IPS-NIHi7 (cell line): Measurements from ENCODE around the gene HSPE1.
"Not testable (repeated sequence)": the region's sequence is repeated elsewhere in the genome, so short reads cannot be mapped to it uniquely, and the experiment has no call there.

ENCODE experiments used
- DNase-seq: peaks from one replicate; pipeline ENCODE4 v3.0.0; 2012; ENCODE audit warnings: mixed read lengths; ENCODE audit errors: extremely low spot score

Gene HSPE1

GRCh38 chr2:197498235-197498936 is 1.8 kb upstream of the HSPE1 start:
- no peak for DNase-seq

- peak; percentile 50 for DNase-seq
These were observed 1.1 kb upstream of the HSPE1 start for GRCh38 chr2:197498937-197499593.

GRCh38 chr2:197500503-197501131 is 438 bp downstream of the HSPE1 start:
- DNase-seq, result no peak

GRCh38 chr2:197502201-197502600 is 2.0 kb downstream of the HSPE1 start:
- DNase-seq, result no peak

- no peak for DNase-seq
These were observed 2.5 kb downstream of the HSPE1 start for GRCh38 chr2:197502685-197503084.

- no peak for DNase-seq
These were observed 3.8 kb downstream of the HSPE1 start for GRCh38 chr2:197504000-197504399.

GRCh38 chr2:197504512-197504911 is 4.3 kb downstream of the HSPE1 start:
- no peak for DNase-seq

- DNase-seq, result no peak
These were observed 6.5 kb downstream of the HSPE1 start for GRCh38 chr2:197506658-197507057.

GRCh38 chr2:197513915-197514314 is 13.7 kb downstream of the HSPE1 start:
- DNase-seq, result no peak

GRCh38 chr2:197514754-197515153 is 14.6 kb downstream of the HSPE1 start:
- DNase-seq, result no peak

- DNase-seq, result no peak
These were observed 15.1 kb downstream of the HSPE1 start for GRCh38 chr2:197515315-197515738.

- DNase-seq, result peak; percentile 96
These were observed 15.7 kb downstream of the HSPE1 start, which contains the start of gene MOB4 for GRCh38 chr2:197515739-197516392. Gene MOB4, plus strand, starts transcription at chr2:197516066. Its CDS starts 21 bp downstream, at chr2:197516087.

- DNase-seq, result peak; percentile 44
These were observed 16.2 kb downstream of the HSPE1 start for GRCh38 chr2:197516393-197516761.

GRCh38 chr2:197517150-197517549 is 17.0 kb downstream of the HSPE1 start:
- DNase-seq, result no peak

GRCh38 chr2:197538412-197538811 is 38.2 kb downstream of the HSPE1 start:
- DNase-seq, result no peak

GRCh38 chr2:197539734-197540133 is 39.6 kb downstream of the HSPE1 start:
- DNase-seq, result no peak

- DNase-seq, result no peak
These were observed 43.0 kb downstream of the HSPE1 start for GRCh38 chr2:197543206-197543605.

- no peak for DNase-seq
These were observed 47.2 kb downstream of the HSPE1 start for GRCh38 chr2:197547163-197547900.

- DNase-seq, result no peak
These were observed 48.4 kb downstream of the HSPE1 start for GRCh38 chr2:197548582-197548981.

- DNase-seq, result not testable (repeated sequence)
These were observed 51.1 kb downstream of the HSPE1 start for GRCh38 chr2:197551260-197551659.
